ENCODE measurements around the gene PELI1.

DNA sequence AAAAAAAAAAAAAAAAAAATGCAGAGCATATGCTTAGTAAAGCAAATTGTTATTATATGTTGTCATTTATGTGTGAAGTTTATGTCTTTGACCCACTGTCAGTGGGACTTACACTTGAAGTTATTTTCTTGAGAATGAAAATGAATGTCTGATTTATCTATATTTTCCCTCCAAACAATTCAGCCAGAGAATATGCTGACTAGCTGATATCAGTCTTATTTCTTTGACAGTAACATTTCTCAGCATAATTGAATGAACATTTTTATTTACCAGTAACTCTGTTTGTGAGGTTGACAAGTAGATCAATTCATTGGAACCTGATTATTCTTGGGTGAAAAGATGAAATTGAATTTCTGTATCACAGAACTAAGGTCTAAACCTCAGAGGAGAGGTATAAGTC lies 85.0 kb downstream of the PELI1 start:
- TF ChIP-seq, protein P1, sequence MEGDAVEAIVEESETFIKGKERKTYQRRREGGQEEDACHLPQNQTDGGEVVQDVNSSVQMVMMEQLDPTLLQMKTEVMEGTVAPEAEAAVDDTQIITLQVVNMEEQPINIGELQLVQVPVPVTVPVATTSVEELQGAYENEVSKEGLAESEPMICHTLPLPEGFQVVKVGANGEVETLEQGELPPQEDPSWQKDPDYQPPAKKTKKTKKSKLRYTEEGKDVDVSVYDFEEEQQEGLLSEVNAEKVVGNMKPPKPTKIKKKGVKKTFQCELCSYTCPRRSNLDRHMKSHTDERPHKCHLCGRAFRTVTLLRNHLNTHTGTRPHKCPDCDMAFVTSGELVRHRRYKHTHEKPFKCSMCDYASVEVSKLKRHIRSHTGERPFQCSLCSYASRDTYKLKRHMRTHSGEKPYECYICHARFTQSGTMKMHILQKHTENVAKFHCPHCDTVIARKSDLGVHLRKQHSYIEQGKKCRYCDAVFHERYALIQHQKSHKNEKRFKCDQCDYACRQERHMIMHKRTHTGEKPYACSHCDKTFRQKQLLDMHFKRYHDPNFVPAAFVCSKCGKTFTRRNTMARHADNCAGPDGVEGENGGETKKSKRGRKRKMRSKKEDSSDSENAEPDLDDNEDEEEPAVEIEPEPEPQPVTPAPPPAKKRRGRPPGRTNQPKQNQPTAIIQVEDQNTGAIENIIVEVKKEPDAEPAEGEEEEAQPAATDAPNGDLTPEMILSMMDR (IDR thresholded peaks at IDR 0.05; ENCODE audit: poor library complexity, severe bottlenecking): no peak
- TF ChIP-seq EZH2 (IDR thresholded peaks at IDR 0.05; ENCODE audit: borderline replicate concordance, insufficient read depth, low read length, poor library complexity, severe bottlenecking) (no peak), RAD21 (conservative IDR thresholded peaks at IDR 0.05) (no peak), TAF1 (IDR thresholded peaks at IDR 0.05; ENCODE audit: low read depth) (no peak), SMC3 (conservative IDR thresholded peaks at IDR 0.05; ENCODE audit: poor library complexity) (no peak), POLR2AphosphoS5 (IDR thresholded peaks at IDR 0.05) (no peak)

Data from neural cell (in vitro differentiated cells).